ENCODE results near the gene FMOD. TPM values are rescaled to one million over a fixed set of nuclear protein-coding genes. Genes with fewer than 3 reads are reported as not detected.
A peak's percentile ranks its signal among the peaks of the same experiment; 100 is the strongest.

FMOD gene
- total RNA-seq, 4 donors from 2014 or later: 67.7 to 173 (median 111) TPM

DNA sequence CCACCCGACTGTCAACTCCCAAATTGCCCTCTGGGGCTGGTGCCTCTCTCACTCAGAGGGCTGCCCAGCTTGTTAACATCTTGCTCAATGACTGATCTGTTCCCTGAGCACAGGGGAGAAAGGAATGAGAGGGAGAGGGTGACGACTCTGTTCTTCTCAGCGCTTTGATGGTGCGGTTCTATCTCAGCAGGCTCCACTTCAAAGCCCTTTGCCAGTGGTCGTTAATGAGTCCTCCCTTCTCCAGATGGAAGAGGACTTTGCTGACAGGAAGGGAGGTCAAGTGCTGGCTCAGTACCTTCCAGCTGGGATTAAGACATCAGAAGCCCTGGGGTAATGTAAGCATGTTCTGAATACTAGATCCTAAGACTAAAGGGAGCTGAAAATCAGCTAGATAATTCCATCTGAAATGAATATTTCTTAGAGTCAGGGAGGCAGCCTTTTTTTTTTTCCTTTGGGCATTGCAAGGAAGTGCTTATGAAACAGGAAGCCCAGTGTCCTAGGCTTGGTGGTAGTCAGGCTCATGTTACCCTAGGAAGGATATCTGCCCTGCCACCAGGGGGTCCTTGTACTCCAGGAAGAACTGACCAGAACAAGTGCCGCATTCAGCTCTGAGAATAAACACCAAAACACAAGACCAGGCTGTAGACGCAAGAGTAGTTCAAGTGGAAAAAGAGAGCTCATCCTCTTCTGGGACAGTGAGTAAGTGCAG, 4.7 kb downstream of the FMOD start:
- H3K4me1 ChIP-seq: peaks cover 66% of the 10 kb centered on the region in 2 donors
- WGBS, 2 donors: 75 to 78% methylated on average over 7 of the region's 7 CpGs
- intact Hi-C loops (cut with DNase I): loop anchor here (10.0 kb wide), 1 partner anchor 349 kb away; no protein-coding TSS in a partner anchor
- no peaks in the 10 kb centered on the region for H3K27me3 ChIP-seq
- DNase-seq: no peak
- TF ChIP-seq, protein P1, sequence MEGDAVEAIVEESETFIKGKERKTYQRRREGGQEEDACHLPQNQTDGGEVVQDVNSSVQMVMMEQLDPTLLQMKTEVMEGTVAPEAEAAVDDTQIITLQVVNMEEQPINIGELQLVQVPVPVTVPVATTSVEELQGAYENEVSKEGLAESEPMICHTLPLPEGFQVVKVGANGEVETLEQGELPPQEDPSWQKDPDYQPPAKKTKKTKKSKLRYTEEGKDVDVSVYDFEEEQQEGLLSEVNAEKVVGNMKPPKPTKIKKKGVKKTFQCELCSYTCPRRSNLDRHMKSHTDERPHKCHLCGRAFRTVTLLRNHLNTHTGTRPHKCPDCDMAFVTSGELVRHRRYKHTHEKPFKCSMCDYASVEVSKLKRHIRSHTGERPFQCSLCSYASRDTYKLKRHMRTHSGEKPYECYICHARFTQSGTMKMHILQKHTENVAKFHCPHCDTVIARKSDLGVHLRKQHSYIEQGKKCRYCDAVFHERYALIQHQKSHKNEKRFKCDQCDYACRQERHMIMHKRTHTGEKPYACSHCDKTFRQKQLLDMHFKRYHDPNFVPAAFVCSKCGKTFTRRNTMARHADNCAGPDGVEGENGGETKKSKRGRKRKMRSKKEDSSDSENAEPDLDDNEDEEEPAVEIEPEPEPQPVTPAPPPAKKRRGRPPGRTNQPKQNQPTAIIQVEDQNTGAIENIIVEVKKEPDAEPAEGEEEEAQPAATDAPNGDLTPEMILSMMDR (IDR thresholded peaks at IDR 0.05): no peak
- TF ChIP-seq POLR2A (IDR thresholded peaks at IDR 0.05): no peak
- no peaks in the 10 kb centered on the region for H3K36me3 ChIP-seq
- H3K27ac ChIP-seq: peak overlapping the region; percentile 18 to 82 (median 37)
- H3K9me3 ChIP-seq: no peaks in the 10 kb centered on the region
- no peak overlapping the region for H3K4me3 ChIP-seq (replicated peaks in 1 of 3)

- H3K27ac ChIP-seq: peak overlapping the region; percentile 66 to 87 (median 67)
- intact Hi-C loops (cut with DNase I): loop anchor here (5.0 to 10.0 kb wide), 2 partner anchors 98 to 351 kb away; no protein-coding TSS in a partner anchor
- H3K36me3 ChIP-seq: peaks cover 0 to 4% of the 10 kb centered on the region in 2 donors
- peak; percentile 55 to 56 for DNase-seq
- H3K9me3 ChIP-seq: no peaks in the 10 kb centered on the region
- H3K27me3 ChIP-seq: no peaks in the 10 kb centered on the region
- TF ChIP-seq, protein P1 (IDR thresholded peaks at IDR 0.05): no peak
- peak in 1 of 2 donors; percentile 31 for TF ChIP-seq POLR2A (IDR thresholded peaks at IDR 0.05)
- H3K4me3 ChIP-seq (replicated peaks in 1 of 3): no peak overlapping the region
- peaks cover 51 to 54% of the 10 kb centered on the region in 2 donors for H3K4me1 ChIP-seq
- WGBS, 2 donors: 55 to 56% methylated on average over 9 of the region's 9 CpGs
Measured at GRCh38 chr1:203343956-203344754, 6.8 kb downstream of the FMOD start.

GRCh38 chr1:203342192-203342940, 8.6 kb downstream of the FMOD start:
- 57 to 58% methylated on average over 23 of the region's 23 CpGs for WGBS, 2 donors
- Histone ChIP-seq H3K9me3 (no peaks in the 10 kb centered on the region), H3K36me3 (peaks cover 0 to 4% of the 10 kb centered on the region in 2 donors), H3K27me3 (no peaks in the 10 kb centered on the region), H3K4me3 (replicated peaks in 1 of 3) (no peak overlapping the region), H3K27ac (peak overlapping the region; percentile 66 to 87 (median 67)), H3K4me1 (peaks cover 42 to 44% of the 10 kb centered on the region in 2 donors)
- intact Hi-C loops (cut with DNase I): loop anchor here (5.0 to 10.0 kb wide), 2 partner anchors 100 to 352 kb away; no protein-coding TSS in a partner anchor
- no peak for TF ChIP-seq POLR2A (IDR thresholded peaks at IDR 0.05)
- TF ChIP-seq, protein P1 (IDR thresholded peaks at IDR 0.05): peak; percentile 53 to 84 (median 72)
- DNase-seq: peak; percentile 56 to 61

DNA sequence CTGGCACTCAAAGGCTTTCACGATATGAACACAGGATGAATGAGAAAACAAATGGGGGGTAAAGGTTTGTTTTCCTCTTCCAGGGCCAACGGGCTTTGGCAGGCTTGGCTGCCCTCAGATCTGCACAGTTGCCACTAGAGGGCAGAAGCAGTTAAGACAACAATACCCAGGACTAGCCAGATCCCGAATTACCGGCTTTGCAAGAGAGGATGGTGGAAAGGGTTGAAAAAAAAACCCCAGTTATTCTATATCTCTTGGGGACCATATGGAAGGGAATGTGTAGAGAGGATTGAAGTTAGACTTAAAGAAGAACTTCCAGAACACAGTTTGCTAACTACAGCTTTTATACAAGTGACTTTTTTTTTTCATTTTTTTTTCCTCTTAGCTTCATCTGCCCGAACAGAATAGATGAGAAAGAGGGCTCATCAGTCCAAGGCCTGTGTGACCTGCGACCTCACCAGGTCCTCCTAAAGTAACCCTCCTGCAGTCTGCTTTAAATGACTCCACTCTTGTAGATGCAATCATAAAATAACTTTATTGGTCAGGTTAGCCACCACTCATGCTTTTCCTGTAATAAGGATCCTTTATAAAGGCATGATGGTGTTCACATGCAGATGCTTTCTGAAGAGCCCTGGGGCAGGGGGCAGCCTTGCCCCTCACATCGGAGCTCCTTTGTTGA, 10.7 kb downstream of the FMOD start:
- no peak for TF ChIP-seq POLR2A (IDR thresholded peaks at IDR 0.05)
- TF ChIP-seq, protein P1 (IDR thresholded peaks at IDR 0.05): peak; percentile 66 to 94 (median 84)
- DNase-seq: peak; percentile 73
- H3K9me3 ChIP-seq: no peaks in the 10 kb centered on the region
- H3K27ac ChIP-seq: peak overlapping the region in 2 of 3 donors; percentile 36 to 52
- H3K4me3 ChIP-seq (replicated peaks in 1 of 3): no peak overlapping the region
- peaks cover 31 to 39% of the 10 kb centered on the region in 2 donors for H3K4me1 ChIP-seq
- intact Hi-C loops (cut with DNase I): loop anchor here (5.0 to 10.0 kb wide), 2 partner anchors 102 to 355 kb away; no protein-coding TSS in a partner anchor
- peaks cover 0 to 4% of the 10 kb centered on the region in 2 donors for H3K36me3 ChIP-seq
- WGBS, 2 donors: 20% methylated on average over 7 of the region's 7 CpGs
- no peaks in the 10 kb centered on the region for H3K27me3 ChIP-seq

Measured in thyroid gland (tissue), 4 donors.